Stimulated activated CD4-positive, alpha-beta T cell treated with anti-CD3 and anti-CD28 coated beads, TNF-alpha, amount 100 ng/mL, for 1 hour (primary cell): Measurements from ENCODE around the gene RLN2.
"Not testable (repeated sequence)": the region's sequence is repeated elsewhere in the genome, so short reads cannot be mapped to it uniquely, and the experiment has no call there.

ENCODE experiments used
- DNase-seq, 3 donors: peaks; one replicate each; pipeline ENCODE4 v3.0.0-alpha.2; 2020; ENCODE audit warnings: low read depth in 3 of 3, low spot score in 1 of 3

The RLN2 gene, protein sequence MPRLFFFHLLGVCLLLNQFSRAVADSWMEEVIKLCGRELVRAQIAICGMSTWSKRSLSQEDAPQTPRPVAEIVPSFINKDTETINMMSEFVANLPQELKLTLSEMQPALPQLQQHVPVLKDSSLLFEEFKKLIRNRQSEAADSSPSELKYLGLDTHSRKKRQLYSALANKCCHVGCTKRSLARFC

DNA sequence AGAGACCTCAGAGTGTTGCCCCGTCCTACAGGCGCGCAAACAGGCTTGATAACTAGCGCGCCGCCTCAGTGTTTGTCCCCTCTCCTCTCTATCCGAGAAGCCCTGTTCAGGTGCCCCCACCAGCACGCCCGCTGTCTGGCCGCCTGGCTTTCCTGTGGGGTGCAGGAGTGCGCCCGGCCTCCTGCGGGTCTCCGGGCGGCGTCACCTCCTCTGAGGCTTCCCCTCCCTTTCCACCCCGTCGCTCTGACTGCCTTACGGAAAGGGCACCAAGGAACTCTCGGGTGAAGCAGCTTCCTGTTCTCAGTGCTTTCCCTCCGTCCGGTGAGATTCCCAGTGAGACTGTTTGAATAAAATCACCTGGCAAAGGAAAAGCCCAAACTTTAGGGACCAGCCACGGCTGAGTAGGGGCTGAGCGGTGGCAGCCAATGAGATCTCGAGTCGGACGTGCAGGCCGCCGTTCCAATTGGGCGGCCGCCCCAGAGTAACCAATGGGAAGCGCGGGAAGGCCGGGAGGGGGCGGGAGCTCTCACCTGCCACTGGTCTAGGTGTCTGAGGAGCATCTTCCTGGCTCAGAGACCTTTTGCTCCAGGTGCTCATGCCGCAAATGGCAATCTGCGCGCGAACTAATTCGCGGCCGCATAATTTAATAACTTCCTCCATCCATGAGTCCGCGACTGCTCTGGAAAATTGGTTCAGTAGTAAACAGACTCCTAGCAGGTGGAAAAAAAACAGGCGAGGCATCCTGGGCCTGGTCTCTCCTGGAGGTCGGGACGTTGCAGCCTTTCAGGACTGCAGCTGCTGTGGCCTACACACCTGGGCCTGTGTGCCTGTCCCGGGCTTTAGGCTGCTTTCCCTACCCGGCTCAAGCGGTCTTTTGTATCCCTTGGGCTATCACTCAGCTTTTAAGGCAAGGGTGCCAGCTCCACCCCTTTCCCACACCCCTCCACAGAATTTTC is at the start of gene RLN2:
Gene RLN2, minus strand, starts transcription at position 877 of the 956 bp plus-strand sequence. Its CDS starts 136 bp downstream, at position 741.
- DNase-seq = not testable (repeated sequence)

DNA sequence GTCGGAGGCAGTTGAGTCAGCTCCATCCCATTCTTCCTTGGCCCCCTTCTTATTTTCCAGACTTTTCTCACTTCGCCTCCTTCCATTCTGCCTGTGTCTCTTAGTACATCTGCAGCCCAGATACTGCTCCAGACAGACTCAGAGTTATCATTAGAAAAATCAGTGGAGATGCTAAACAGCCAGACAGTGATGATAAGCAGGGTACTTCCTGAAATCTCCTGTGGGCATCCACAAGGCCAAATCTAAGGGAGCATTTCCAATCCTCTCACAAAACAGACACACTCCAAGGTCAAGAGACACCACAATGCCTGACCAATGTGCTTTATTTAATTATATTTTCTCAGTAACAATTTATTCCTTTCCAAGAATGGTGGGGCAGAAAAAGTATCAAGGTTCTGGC is 49.7 kb upstream of the RLN2 start:
- DNase-seq = no peak

DNA sequence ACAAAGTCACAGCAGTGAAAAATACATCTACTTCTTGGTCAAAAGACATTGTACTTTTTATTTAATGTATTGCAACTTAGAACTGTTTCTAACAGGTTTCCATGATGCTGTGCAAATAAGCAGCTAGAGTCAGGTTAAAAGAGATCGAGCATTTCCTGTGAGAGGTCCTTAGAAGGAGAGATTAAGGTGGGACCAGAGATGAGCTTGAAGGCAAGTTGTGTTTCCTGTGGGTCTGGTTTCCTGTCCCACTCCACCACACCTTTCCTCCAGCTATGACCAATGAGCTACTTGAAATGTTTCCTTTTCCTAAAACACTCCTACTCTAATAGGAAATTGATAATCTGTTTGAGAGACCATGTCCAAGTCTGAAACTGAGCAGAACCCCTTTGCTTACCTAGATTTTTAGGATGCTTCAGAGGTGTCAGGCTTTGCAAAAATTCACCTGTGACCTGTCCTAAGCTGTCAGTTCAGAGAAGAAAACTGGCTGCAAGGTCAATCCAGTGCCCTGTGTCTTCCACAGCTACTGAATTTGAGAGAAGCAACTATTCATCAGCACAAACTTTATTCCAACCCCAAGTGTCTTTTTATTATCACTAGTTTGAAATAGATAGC is 48.2 kb upstream of the RLN2 start:
- no peak for DNase-seq

DNA sequence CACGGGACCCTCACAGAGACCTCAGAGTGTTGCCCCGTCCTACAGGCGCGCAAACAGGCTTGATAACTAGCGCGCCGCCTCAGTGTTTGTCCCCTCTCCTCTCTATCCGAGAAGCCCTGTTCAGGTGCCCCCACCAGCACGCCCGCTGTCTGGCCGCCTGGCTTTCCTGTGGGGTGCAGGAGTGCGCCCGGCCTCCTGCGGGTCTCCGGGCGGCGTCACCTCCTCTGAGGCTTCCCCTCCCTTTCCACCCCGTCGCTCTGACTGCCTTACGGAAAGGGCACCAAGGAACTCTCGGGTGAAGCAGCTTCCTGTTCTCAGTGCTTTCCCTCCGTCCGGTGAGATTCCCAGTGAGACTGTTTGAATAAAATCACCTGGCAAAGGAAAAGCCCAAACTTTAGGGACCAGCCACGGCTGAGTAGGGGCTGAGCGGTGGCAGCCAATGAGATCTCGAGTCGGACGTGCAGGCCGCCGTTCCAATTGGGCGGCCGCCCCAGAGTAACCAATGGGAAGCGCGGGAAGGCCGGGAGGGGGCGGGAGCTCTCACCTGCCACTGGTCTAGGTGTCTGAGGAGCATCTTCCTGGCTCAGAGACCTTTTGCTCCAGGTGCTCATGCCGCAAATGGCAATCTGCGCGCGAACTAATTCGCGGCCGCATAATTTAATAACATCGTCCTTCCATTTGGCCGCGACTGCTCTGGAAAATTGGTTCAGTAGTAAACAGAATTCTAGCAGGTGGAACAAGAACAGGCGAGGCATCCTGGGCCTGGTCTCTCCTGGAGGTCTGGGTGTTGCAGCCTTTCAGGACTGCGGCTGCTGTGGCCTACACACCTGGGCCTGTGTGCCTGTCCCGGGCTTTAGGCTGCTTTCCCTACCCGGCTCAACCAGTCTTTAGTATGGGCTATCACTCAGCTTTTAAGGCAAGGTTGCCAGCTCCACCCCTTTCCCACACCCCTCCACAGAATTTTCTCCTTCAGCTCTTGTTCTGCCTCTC is 34.8 kb upstream of the RLN2 start, which contains the start of gene RLN1:
Gene RLN1, minus strand, starts transcription at position 885 of the 990 bp plus-strand sequence. Its CDS starts 130 bp downstream, at position 755.
- DNase-seq = not testable (repeated sequence)

DNA sequence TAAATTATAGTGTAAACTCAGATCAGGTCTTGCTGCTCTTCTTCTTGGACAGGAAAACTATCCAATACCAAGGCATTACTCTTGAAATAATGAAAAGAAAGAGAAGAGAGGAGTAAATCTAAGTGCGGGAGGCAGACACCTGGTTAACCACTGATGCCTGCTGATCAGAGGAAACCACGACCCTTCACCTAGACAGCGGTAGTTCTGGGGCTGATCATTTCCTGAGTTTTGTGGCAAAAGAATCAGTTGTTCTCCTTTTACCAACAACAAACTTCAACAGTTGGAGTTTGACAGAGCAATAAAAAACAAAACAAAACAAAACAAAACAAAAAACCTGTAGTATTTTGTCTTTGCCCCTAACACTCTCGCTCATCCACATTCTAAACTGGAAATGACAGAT is 32.2 kb upstream of the RLN2 start:
- no peak for DNase-seq

DNA sequence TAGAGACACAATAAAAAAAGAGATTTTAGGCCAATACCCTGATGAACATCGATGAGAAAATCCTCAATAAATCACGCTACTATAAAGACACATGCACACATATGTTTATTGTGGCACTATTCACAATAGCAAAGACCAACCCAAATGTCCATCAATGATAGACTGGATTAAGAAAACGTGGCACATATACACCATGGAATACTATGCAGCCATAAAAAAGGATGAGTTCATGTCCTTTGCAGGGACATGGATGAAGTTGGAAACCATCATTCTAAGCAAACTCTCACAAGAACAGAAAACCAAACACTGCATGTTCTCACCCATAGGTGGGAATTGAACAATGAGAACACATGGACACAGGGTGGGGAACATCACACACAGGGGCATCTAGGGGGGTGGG is 26.8 kb upstream of the RLN2 start:
- not testable (repeated sequence) for DNase-seq

DNA sequence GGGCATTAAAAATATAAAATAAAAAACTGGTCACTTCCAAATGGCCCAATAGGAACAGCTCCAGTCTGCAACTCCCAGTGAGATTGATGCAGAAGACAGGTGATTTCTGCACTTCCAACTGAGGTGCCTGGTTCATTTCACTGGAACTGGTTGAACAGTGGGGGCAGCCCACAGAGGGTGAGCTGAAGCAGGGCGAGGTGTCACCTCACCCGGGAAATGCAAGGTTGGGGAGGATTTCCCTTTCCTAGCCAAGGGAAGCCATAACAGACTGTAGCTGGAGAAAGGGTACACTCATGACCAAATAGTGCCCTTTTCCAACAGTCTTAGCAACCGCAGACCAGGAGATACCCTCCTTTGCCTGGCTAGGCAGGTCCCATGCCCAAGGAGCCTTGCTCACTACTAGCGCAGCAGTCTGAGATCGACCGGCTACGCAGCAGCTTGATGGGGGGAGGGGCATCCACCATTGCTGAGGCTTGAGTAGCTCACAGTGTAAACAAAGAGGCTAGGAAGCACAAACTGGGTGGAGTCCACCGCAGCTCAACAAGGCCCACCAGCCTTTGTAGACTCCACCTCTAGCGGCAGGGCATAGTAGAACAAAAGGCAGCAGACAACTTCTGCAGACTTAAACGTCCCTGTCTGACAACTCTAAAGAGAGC is 22.5 kb upstream of the RLN2 start:
- no peak for DNase-seq

DNA sequence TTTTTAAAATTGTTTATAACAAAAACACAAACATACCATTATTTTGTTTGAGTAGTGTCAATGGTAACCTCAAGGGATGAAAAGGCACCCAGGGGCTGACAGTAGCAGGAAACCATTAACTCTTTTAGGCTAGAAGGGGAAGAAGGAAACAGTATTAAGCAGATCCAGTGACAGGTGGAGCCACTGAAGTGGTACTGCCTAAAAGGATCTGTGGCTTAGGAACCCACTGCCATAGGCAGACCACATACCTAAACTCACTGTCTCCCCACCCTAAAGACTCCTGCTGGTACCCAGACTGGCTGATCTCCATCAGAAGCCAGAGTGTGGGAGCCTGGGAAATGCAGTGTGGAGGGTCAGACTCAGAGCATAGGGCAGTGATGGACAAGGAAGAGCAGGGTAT is 21.7 kb upstream of the RLN2 start:
- no peak for DNase-seq

DNA sequence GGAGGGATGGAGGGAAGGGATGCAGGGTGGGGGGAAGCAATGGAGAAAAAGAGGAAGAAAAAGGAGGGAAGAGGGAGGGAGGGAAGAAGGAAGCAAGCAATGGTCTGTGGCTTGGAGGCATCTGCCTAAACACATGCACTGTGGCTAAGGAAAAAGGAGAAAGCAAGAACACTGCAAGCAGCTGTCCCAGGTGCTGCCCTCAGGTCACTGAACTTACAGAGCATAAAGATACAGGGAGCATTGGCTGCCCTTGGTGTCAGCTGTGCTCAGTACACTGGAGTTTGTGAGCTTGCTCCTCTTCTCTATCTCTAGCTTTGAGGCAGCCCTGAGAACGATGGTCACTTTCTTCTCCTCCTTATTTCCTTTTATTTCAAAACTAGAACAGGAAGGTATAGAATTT is 17.1 kb upstream of the RLN2 start:
- DNase-seq = not testable (repeated sequence)

DNA sequence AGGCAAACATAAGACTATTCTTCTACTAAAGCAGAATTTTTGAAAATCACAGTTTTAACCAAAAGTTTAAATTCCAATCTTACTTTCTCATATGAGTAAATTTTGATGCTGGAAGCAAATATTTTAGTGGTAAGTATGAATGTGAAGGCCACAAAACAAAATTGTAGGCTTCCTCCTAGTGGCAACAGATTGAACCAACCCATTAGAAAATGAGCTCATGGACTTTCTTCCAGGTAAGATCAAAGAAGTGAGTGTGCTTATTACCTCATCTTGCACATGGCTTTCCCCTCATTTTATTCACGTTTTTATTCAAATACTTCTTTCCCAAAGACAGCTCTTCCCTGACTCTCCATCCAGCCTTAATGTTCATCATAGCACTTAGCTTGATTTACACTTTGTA is 16.5 kb upstream of the RLN2 start:
- DNase-seq = no peak

DNA sequence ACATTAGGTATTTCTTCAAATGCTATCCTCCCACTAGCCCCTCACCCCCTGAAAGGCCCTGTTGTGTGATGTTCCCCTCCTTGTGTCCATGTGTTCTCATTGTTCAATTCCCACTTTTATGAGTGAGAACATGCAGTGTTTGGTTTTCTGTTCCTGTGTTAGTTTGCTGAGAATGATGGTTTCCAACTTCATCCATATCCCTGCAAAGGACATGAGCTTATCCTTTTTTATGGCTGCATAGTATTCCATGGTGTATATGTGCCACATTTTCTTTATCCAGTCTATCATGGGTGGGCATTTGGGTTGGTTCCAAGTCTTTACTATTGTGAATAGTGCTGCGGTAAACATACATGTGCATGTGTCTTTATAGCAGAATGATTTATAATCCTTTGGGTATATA is 11.9 kb upstream of the RLN2 start:
- not testable (repeated sequence) for DNase-seq

DNA sequence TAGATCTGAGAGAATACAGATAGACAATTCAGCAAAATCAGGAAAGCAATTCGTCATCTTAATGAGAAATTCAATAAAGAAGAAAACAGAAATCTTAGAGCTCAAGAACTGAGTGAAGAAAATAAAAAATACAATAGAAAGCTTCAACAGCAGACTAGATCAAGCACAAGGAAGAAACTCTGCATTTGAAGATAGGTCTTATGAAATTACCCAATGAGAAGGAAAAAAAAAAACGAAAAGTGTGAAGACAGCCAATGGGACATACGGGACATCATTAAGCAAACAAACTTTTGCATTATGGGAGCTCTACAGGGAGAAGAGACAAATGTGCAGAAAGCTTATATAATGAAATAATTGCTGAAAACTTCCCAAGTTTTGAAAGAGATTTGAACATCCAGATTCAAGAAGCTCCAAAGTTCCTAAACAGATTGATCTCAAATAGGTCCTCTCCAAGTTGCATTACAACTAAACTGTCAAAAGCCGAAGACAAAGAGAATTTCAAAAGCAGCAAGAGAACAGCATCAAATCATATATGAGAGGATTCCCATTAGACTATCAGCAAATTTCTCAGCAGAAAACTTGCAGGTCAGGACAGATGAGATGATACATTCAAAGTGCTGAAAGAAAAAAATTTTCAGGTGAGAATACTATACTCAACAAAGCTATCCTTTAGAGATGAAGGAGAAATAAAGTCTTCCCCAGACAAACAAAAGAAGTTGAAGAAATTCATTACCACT is 10.8 kb upstream of the RLN2 start:
- DNase-seq = no peak

DNA sequence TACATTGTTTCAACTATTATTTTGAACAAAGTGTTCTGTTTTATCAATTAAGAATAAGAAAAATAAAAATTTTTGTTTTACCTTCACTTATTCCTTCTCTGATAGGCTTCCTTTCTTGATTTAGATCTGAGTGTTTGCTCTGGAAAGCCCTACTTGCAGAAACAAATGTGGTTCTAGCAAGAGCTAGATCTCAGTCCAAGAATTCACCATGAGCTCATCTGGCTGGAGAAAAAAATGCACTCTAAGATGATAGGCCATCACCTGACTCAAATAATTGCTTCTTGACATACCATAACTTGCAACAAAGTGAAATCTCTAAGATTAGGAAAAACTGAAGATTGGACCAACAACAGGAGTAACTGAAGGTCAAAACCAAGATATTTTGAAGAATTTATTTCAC is 6.3 kb upstream of the RLN2 start:
- DNase-seq = no peak

DNA sequence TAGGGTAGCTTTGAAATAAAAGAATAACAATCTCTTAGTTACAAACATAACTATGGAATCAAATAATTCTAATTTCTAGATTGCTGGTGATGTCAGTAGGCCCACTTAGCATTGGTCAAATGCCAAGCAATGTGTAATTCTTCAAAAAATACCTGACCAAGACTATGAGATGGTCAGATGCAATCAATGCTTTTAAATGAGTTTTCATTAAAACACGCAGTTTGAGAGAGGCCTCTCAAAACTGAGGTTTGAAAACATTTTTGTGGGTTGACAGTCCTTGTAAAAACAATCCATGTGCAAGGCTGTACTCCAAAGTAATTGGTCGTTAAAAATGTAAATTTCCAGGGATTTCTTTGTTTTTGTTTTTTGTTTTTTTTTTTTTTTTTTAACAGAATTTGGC is 1.2 kb upstream of the RLN2 start:
- no peak for DNase-seq

DNA sequence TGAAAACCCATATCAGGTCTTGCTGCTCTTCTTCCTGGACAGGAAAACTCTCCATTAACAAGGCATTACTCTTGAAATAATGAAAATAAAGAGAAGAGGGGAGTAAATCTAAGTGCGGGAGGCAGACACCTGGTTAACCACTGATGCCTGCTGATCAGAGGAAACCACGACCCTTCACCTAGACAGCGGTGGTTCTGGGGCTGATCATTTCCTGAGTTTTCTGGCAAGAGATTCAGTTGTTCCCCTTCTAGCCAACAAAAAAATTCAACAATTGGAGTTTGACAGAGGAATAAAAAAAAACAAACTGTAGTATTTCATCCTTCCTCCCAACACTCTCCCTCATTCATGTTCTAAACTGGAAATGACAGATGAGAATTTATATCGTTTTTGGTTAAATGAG is 3.0 kb downstream of the RLN2 start:
- DNase-seq = no peak

DNA sequence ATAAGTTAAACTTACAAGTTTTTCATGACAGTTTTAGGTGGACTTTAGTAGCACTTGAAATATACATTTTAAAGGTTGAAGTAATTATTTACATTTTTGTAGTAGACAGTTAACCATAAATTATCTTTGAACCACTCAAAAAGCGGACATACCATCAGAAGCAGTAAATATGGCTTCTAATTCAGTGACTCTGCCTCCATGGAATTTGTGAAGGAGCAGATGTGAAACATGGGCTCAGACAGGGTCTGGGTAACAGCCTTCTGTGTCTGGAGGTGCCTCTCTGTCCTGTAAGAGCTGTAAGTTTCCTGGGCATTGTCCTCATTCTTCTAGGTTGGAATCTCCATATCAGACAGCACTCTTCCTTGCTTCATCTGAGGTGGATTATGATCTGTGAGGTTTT is 12.4 kb downstream of the RLN2 start:
- no peak for DNase-seq

DNA sequence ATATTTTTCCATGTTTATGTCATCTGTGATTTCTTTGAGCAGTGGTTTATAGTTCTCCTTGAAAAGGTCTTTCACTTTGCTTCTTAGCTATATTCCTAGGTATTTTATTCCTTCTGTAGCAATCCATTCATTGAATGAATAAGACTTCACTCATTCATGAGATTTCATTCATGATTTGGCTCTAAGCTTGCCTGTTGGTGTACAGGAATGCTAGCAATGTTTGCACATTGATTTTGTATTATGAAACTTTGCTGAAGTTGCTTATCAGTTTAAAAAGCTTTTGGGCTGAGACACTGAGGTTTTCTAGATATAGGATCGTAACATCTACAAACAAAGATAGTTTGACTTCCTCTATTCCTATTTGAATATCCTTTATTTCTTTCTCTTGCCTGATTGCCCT is 15.9 kb downstream of the RLN2 start:
- DNase-seq = no peak

DNA sequence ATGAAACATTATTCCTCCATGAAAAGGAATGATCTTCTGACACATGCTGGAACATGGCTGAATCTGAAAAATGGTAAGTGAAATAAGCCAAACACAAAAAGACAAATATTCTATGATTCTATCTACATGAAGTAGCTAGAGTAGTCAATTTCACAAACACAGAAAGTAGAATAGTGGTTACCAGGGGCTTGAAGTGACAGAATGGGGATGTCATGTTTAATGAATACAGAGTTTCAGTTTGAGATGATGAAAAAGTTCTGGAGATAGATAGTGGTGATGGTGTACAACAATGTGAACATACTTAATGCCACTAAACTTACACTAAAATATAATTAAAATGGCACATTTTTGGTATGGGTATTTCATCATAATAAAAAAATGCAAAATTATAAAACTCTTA is 18.3 kb downstream of the RLN2 start:
- DNase-seq = no peak

DNA sequence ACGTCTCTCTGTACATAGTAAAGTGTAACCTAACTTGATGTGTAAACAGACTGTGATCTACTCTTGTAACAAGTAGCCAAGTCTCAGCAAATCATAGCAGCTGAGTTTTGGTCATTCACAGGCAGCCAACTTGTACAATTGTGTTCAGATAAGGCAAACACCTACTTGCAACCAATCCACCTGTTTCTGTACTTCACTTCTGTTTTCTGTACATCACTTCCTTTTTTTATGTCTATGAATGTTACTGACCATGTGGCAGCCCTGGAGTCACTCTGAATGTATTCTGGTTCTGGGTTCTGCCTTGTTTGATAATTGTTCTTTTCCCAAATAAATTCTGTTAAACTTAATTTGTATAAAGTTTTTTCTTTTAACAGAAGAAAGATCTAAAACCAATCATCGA is 26.0 kb downstream of the RLN2 start:
- no peak for DNase-seq

DNA sequence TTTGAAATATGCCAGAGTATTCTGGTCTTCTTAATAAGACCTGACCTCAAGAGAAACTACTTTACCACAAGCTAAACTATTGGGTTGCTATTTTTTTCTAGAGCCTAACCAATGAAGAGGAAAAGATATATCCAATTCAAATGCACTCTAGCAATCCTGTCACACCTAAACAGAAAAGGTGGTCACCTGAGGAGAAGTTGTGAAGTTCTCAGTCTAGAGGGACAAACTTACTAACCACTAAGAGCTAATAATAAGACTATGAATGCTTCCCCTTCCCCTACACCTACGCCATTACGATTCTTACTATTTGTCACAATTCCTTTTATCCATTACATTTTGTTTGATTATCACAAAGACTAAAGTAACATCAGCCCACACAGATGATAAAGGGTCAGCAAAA is 29.7 kb downstream of the RLN2 start:
- no peak for DNase-seq
